GM18505 (cell line): ENCODE measurements around the gene DOK1.
A peak's percentile ranks its signal among the peaks of the same experiment; 100 is the strongest.

Experiments
- ATAC-seq: cut with Tn5 transposase; IDR thresholded peaks from one replicate; pipeline ENCODE4 v1.9.1; 2021; ENCODE audit not compliant: unreplicated experiment
- POLR2A ChIP-seq: IDR thresholded peaks from 4 replicates; pipeline ENCODE4 v1.6.1; 2011; ENCODE audit warnings: borderline replicate concordance; ENCODE audit not compliant: insufficient read depth, insufficient read length; ENCODE audit errors: extremely low read depth

Gene DOK1

DNA sequence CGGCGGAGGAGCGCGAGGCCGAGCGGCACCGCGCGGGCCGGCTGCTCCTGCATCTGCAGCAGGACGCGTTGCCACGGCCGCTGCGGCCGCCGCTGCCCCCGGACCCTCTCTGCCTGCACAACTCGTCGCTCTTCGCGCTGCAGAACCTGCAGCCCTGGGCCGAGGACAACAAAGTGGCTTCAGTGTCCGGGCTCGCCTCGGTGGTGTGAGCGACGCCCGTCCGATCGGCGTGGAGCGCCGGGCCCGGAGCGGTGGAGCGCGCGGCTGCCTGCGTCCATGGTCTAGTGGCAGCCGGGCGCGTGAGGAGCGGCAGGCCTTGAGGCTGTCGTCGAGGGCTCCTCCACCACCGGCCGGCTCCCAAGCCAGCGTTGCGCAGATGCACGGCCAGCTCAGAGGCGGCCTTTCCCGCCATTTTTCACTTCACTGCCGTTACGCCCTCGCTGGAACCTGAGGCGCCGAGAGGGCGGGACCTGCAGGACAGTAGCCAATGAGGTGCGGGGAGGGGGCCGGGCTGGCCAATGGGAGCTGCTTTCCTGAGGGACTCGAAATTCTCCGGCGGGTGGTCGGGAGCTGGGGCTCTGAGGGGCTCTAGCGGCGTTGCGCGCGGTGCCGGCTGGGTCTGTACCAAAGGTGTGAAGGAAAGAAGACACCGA is 38.4 kb upstream of the DOK1 start:
- TF ChIP-seq POLR2A, result no peak
- ATAC-seq, result no peak

- no peak for ATAC-seq
These were observed 37.9 kb upstream of the DOK1 start for GRCh38 chr2:74516650-74517049.

DNA sequence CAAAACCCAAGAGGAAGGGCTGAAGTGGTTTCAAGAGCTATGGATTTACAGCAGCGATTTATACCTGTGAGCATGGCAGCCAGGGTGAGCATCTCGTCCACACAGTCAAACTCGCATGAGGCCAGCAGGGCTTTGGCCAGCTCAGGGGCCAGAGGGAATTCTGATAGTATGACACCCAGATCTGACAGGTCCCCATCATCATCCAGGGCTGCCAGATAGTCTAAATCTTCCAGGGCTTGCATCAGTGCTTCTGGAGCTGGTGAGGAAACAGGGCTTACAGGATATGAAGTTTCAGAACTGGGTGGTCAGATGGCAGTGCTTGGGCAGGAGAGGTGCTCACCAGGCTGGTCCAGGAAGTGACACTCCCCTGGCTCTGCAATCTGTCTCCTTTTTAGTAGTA is 32.0 kb upstream of the DOK1 start:
- ATAC-seq, result no peak
- no peak for TF ChIP-seq POLR2A

More at GRCh38 chr2:74516650-74517049, 37.9 kb upstream of the DOK1 start:
- TF ChIP-seq POLR2A, result no peak

- ATAC-seq, result no peak
- no peak for TF ChIP-seq POLR2A
These were observed 30.5 kb upstream of the DOK1 start for GRCh38 chr2:74524005-74524404.

- TF ChIP-seq POLR2A, result no peak
- ATAC-seq, result no peak
These were observed 29.4 kb upstream of the DOK1 start for GRCh38 chr2:74524955-74525716.

DNA sequence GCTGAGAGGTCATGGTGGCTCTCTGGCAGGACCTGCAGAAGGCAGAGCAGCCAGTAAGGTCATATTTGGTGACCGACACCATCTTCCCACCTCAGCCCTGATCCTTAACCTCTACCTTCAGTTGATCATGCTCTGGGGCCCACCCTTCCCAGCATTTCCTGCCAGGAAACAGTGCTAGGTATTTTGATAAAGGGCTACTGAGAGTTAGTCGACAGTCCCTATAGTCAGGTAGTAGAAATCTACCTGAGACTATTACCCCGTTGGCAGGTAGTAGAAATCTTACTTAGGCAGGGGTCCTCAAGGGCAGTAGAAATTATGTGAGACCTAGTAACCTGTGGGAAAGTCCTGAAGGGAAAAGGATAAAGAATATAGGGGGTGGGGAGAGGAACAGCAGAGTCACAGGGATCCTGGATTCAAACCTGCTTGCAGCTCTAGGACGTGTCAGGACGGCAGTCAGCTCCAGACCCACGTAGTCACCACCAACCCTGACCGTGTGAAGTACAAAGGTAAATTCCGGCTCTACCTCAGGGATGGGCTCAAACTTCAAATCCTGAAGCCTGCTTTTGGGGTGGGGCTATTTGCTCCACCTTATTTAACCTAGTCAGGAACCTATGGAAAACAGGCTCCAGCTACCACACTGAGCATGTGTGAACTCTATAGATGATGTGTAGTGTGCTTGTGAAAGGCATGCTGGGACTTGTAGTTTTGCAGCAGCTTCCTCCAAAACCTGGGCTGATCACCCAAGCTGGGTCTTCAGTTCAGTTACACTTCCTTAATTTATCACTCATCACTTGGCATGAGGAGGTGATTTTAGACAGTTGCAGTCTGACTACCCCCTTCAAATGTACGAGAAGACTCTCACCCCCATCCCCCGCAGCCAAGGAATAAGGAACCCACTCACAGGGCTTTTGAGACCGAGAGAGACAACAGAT is 28.5 kb upstream of the DOK1 start, which contains the start of gene DQX1:
TSS of gene DQX1 (minus strand) at position 515 of the 932 bp plus-strand sequence. CDS start at position 13, 502 bp downstream.
- no peak for TF ChIP-seq POLR2A
- no peak for ATAC-seq

DNA sequence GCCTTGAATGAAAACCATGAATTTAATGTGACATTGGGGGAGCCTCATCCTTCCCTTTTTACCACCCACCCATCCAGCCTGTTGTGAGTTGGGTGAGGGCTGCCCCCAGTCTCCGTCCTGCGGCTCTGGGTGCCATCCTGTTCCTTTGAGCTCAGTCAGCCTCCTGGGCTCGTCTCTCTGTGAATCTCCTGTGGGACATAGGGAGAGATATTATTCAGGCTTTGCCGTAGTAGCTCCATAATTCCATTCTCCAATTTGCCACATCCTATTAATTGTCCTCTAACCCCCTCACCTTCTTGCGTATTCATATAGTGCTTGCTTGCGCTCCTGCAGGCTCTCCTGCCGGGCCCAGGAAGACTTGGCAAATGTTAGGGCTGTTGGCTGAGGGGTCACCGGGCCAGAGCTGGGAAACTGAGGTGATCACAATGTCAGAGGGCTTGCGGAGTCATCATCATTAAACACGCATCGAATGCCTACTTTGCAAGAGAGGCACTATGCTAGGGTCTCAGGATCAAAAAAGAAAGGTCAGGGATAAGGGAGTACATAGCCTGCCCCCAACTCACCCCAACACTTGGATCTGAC is 27.8 kb upstream of the DOK1 start:
- ATAC-seq, result no peak
- TF ChIP-seq POLR2A, result no peak

DNA sequence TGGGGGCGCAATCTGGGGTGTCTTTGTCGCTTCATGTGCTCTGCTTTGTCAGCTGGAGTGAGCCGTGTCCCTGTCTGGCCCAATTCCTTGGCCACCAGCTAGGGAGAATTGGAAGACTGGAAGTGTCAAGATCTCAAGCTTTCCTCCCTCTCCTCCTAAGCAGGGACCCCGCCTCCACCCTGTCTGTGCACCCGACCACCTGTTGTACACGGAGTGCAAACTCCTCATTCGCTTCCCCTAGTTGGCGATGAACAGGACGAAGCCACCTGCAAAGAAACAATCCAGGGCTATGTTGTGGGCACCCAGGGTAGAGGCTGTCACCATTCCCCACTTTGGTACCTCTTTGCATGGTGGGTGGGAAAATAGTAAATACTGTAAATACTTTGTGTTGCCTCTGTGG is 26.8 kb upstream of the DOK1 start:
- no peak for ATAC-seq
- no peak for TF ChIP-seq POLR2A

GRCh38 chr2:74528600-74529356 is 25.7 kb upstream of the DOK1 start:
- ATAC-seq, result peak; percentile 14

DNA sequence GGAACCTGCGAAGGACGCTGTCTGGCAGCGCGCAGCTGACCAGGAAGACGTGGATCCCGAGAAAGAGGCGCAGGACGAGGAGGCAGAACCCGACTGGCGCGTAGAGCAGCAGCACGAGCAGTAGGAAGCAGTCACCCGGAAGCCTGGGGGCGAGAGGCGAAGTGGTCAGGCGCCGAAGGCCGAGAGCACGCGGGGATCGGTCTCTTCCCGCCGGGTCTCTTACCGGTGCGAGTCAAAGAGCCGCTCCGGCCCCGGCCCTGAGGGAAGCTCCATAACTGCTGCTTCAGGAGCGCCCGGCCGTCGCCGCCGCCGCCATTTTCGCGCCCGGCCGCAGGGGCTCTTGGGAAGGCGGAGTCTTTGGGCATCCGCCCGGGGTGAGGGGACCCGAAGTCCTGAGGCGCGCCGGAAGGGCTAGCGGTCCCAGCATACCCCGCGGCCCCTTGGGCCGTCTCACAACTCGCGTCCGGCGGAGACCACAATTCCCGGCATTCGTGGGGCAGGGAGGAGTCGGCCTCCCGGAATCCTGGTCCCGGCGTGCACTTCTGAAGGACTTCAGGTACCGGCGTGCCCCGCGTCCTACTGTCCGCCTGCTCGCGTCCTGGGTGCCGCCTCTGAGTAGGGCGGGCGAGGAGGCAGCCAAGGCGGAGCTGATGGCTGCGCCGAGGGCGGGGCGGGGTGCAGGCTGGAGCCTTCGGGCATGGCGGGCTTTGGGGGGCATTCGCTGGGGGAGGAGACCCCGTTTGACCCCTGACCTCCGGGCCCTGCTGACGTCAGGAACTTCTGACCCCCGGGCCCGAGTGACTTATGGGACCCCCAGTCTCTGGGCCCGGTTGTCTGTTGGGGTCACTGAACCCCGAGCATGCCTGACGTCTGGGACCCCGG is 24.9 kb upstream of the DOK1 start, which contains the start of the genes AUP1 and HTRA2:
TSS of gene AUP1 (minus strand) at position 350 of the 882 bp plus-strand sequence. CDS start at position 273, 77 bp downstream.
TSS of gene HTRA2 (plus strand) at position 577 of the 882 bp plus-strand sequence. CDS start at position 651, 74 bp downstream.
- peak; percentile 77 for ATAC-seq
- peak; percentile 93 for TF ChIP-seq POLR2A

More at GRCh38 chr2:74528600-74529356, 25.7 kb upstream of the DOK1 start:
- no peak for TF ChIP-seq POLR2A
